ENCODE results near the gene CASP10. TPM values are rescaled to one million over a fixed set of nuclear protein-coding genes. Genes with fewer than 3 reads are reported as not detected.

Gene CASP10
- total and polyA plus RNA-seq, 2 of the 8 experiments (the other 6 are each of a cell fraction or from before 2014, with no cell fraction given), result 2.3 to 4.0 TPM

- TF ChIP-seq CHD7 (IDR thresholded peaks at IDR 0.05; ENCODE audit: insufficient replicate concordance, low read length), result no peak
These were observed 25.2 kb upstream of the CASP10 start (continued) for GRCh38 chr2:201157694-201158093.

Measured in H1 (cell line).